OCI-LY3 (cell line): ENCODE measurements around the gene SLC35F3.
"Not testable (repeated sequence)": the region's sequence is repeated elsewhere in the genome, so short reads cannot be mapped to it uniquely, and the experiment has no call there.

Experiments
- H2AFZ ChIP-seq: fragments of 200-600, 300-600 bp; shearing (Covaris generic); 2 replicates; pipeline ENCODE4 v1.6.0; 2014; ENCODE audit warnings: antibody characterized with exemption, low read depth, low read length
- H3K27ac ChIP-seq: fragments of 200-600, 300-600 bp; sonication (generic); 2 replicates; pipeline ENCODE4 v1.5.1; 2014; ENCODE audit warnings: mild to moderate bottlenecking, low read length, moderate library complexity, mixed read lengths
- H3K27me3 ChIP-seq: fragments of 200-600, 300-600 bp; sonication (generic); 2 replicates; pipeline ENCODE4 v1.6.1; 2014; ENCODE audit warnings: low read depth, low read length, mixed read lengths
- H3K36me3 ChIP-seq: fragments of 200-600, 300-600 bp; sonication (generic); replicated peaks from 2 replicates; pipeline ENCODE3; 2014; ENCODE audit warnings: low read depth, low read length, mixed read lengths
- H3K4me1 ChIP-seq: fragments of 300-600, 200-600 bp; sonication (generic); 2 replicates; pipeline ENCODE4 v1.6.1; 2014; ENCODE audit warnings: low read length, mixed read lengths
- H3K4me2 ChIP-seq: fragments of 200-600, 300-600 bp; sonication (generic); 2 replicates; pipeline ENCODE4 v1.6.1; 2014; ENCODE audit warnings: low read length, mixed read lengths
- H3K4me3 ChIP-seq: fragments of 300-600, 200-600 bp; sonication (generic); 2 replicates; pipeline ENCODE4 v1.5.1; 2014; ENCODE audit warnings: antibody characterized with exemption, mild to moderate bottlenecking, low read length, moderate library complexity
- H3K79me2 ChIP-seq: fragments of 300-600, 200-600 bp; shearing (Covaris generic); 2 replicates; pipeline ENCODE4 v1.6.1; 2014; ENCODE audit warnings: mild to moderate bottlenecking, low read length, mixed read lengths
- H3K9ac ChIP-seq: fragments of 300-600, 200-600 bp; shearing (Covaris generic); 2 replicates; pipeline ENCODE4 v1.6.0; 2014; ENCODE audit warnings: mild to moderate bottlenecking, low read length, moderate library complexity
- H3K9me3 ChIP-seq: fragments of 200-600, 300-600 bp; shearing (Covaris generic); 2 replicates; pipeline ENCODE4 v1.6.1; 2014; ENCODE audit warnings: low read length, mixed read lengths; ENCODE audit not compliant: insufficient read depth
- H4K20me1 ChIP-seq: fragments of 200-600, 300-600 bp; sonication (generic); 2 replicates; pipeline ENCODE4 v1.6.1; 2016; ENCODE audit warnings: low read length, mixed read lengths; ENCODE audit not compliant: insufficient read depth
- CTCF ChIP-seq: fragments of 200-600, 300-600 bp; sonication (generic); IDR thresholded peaks from 2 replicates; pipeline ENCODE4 v1.5.1; 2014; ENCODE audit warnings: antibody characterized with exemption, low read length, low read depth
- EZH2phosphoT487 ChIP-seq: fragments of 200-600 bp; shearing (Covaris generic); IDR thresholded peaks from 2 replicates; pipeline ENCODE4 v1.6.1; 2018; ENCODE audit warnings: antibody characterized with exemption, mixed run types, low read depth

SLC35F3 gene

GRCh38 chr1:234241941-234242490 is 337.5 kb downstream of the SLC35F3 start:
- Histone ChIP-seq H3K36me3 (no peaks in the 10 kb centered on the region), H3K27me3 (0 out of 2 replicates have a peak, but pooled peaks cover 4% of the 10 kb centered on the region), H3K9me3 (no peaks in the 10 kb centered on the region), H3K4me2 (no peak overlapping the region), H3K4me3 (no peak overlapping the region), H3K79me2 (no peaks in the 10 kb centered on the region), H3K27ac (no peak overlapping the region), H4K20me1 (no peaks in the 10 kb centered on the region; the same call in 1 of the 2 replicates), H3K9ac (no peak overlapping the region), H2AFZ (no peak overlapping the region), H3K4me1 (peaks cover 38% of the 10 kb centered on the region)
- TF ChIP-seq EZH2phosphoT487: no peak
- TF ChIP-seq CTCF: no peak

GRCh38 chr1:234243521-234244260 is 339.2 kb downstream of the SLC35F3 start:
- Histone ChIP-seq H3K79me2 (no peaks in the 10 kb centered on the region), H3K27me3 (0 out of 2 replicates have a peak, but pooled peaks cover 4% of the 10 kb centered on the region), H3K27ac (peak overlapping the region; percentile 82), H3K4me2 (peak overlapping the region; percentile 96), H3K4me1 (peaks cover 50% of the 10 kb centered on the region), H3K4me3 (peak overlapping the region; percentile 68), H2AFZ (no peak overlapping the region), H4K20me1 (no peaks in the 10 kb centered on the region; the same call in 1 of the 2 replicates), H3K9me3 (no peaks in the 10 kb centered on the region), H3K36me3 (no peaks in the 10 kb centered on the region), H3K9ac (peak overlapping the region; percentile 52)
- no peak for TF ChIP-seq EZH2phosphoT487
- TF ChIP-seq CTCF: no peak

GRCh38 chr1:234244482-234244881 is 340.0 kb downstream of the SLC35F3 start:
- peak overlapping the region; percentile 52 for H3K9ac ChIP-seq
- H3K4me2 ChIP-seq: peak overlapping the region; percentile 96
- peak overlapping the region; percentile 92 for H3K27ac ChIP-seq
- H4K20me1 ChIP-seq: no peaks in the 10 kb centered on the region; the same call in 1 of the 2 replicates
- H3K4me1 ChIP-seq: peaks cover 51% of the 10 kb centered on the region
- TF ChIP-seq EZH2phosphoT487 (peak; percentile 73; the same call in 1 of the 2 replicates), CTCF (no peak)
- H3K36me3 ChIP-seq: no peaks in the 10 kb centered on the region
- H3K4me3 ChIP-seq: peak overlapping the region; percentile 68
- no peaks in the 10 kb centered on the region for H3K79me2 ChIP-seq
- no peak overlapping the region for H2AFZ ChIP-seq
- H3K27me3 ChIP-seq: no peaks in the 10 kb centered on the region
- no peaks in the 10 kb centered on the region for H3K9me3 ChIP-seq

- Histone ChIP-seq H3K4me2 (peak overlapping the region; percentile 96), H3K9ac (peak overlapping the region; percentile 46; the same call in 1 of the 2 replicates), H3K27ac (peak overlapping the region; percentile 92), H3K4me3 (peak overlapping the region; percentile 20), H3K36me3 (no peaks in the 10 kb centered on the region), H3K9me3 (no peaks in the 10 kb centered on the region), H3K27me3 (no peaks in the 10 kb centered on the region), H3K4me1 (peaks cover 51% of the 10 kb centered on the region), H2AFZ (no peak overlapping the region), H4K20me1 (no peaks in the 10 kb centered on the region; the same call in 1 of the 2 replicates), H3K79me2 (no peaks in the 10 kb centered on the region)
- no peak for TF ChIP-seq CTCF
- TF ChIP-seq EZH2phosphoT487: no peak
Observed at GRCh38 chr1:234246638-234247116, 342.2 kb downstream of the SLC35F3 start.

GRCh38 chr1:234247746-234248145 is 343.3 kb downstream of the SLC35F3 start:
- not testable (repeated sequence) for H3K36me3 ChIP-seq, H2AFZ ChIP-seq, H3K9ac ChIP-seq

More at GRCh38 chr1:234247746-234248145, 343.3 kb downstream of the SLC35F3 start:
- H3K27ac ChIP-seq: peak overlapping the region; percentile 92; the same call in 1 of the 2 replicates
- not testable (repeated sequence) for H4K20me1 ChIP-seq, H3K9me3 ChIP-seq, H3K4me2 ChIP-seq, H3K4me3 ChIP-seq, H3K79me2 ChIP-seq, H3K27me3 ChIP-seq
- H3K4me1 ChIP-seq: peaks cover 51% of the 10 kb centered on the region
